Measurements from ENCODE around the gene ZSCAN5A.

The ZSCAN5A gene

DNA sequence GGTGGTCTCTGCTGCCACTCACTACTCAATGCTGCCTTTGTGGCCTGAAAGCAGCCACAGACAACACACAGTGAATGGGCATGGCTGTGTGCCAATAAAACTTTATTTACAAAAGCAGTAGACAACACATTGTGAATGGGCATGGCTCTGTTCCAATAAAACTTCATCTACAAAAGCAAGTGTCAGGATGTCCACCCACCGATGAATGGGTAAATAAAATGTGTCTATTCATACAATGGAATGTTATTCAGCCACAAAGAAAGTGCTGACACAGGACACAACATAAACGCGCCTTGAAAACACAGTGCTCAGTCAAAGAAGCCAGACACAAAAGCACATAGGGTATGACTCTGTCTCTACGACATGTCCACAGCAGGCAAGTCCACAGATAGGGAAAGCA is 20.1 kb downstream of the ZSCAN5A start:
- ChIA-PET POLR2A (no interaction called here), CTCF (interaction anchor here (0.6 to 1.0 kb wide), 3 partner anchors 19 to 1368 kb away, joined by 3 to 4 read pairs (median 3); no protein-coding TSS in a partner anchor)

DNA sequence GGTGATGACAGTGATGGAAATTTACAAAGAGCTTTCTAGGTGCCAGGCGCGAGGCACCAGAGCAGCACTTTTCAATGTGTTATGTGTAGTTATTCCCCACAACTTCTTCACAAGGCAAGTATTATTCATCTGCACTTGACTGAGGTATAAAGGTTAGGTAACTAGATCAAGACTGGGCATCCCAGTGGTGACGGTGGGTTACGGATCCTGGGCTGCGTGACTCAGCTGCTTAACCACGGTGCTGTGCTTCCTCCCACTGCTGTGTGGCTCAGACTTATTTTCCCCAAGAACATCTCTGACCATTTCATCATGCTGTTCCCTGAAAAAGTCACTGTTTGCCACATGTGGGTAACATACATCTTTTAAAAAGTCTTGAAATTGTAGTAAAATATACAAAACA is 22.8 kb downstream of the ZSCAN5A start:
- H3K9me3 ChIP-seq (ENCODE audit: control insufficient read depth, insufficient read depth, low read depth, low read length), result no peaks in the 10 kb centered on the region
- no peak overlapping the region for H3K4me3 ChIP-seq (ENCODE audit: low read depth, low read length)
- POLR2A ChIA-PET, result no interaction called here
- no peak overlapping the region for H3K27ac ChIP-seq (ENCODE audit: extremely low read depth, low read depth, low read length)
- H3K4me1 ChIP-seq (ENCODE audit: control insufficient read depth, insufficient read depth, low read length), result no peaks in the 10 kb centered on the region
- CTCF ChIA-PET, result no interaction called here
- peaks cover 0 to 12% of the 10 kb centered on the region in 2 experiments; a peak in 2 of 3 replicates for H3K36me3 ChIP-seq (ENCODE audit: control insufficient read depth in 2 of 2, insufficient read depth in 1 of 2, low read length in 2 of 2)
- no peak for TF ChIP-seq YY1 (tag by site-specific recombination; IDR thresholded peaks at IDR 0.05)
- no peak for TF ChIP-seq ZNF175 (tag by site-specific recombination; IDR thresholded peaks at IDR 0.05)
- no peak for TF ChIP-seq ZNF776 (tag by site-specific recombination; IDR thresholded peaks at IDR 0.05; ENCODE audit: borderline replicate concordance)
- TF ChIP-seq, protein P1, sequence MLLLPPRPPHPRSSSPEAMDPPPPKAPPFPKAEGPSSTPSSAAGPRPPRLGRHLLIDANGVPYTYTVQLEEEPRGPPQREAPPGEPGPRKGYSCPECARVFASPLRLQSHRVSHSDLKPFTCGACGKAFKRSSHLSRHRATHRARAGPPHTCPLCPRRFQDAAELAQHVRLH (tag by site-specific recombination; IDR thresholded peaks at IDR 0.05), result no peak
- no peak for TF ChIP-seq ZNF354C (tag by site-specific recombination; IDR thresholded peaks at IDR 0.05; ENCODE audit: borderline replicate concordance, low read depth)
- TF ChIP-seq EGR2 (tag by site-specific recombination; IDR thresholded peaks at IDR 0.05; ENCODE audit: low read depth), result no peak
- TF ChIP-seq ZNF211 (tag by site-specific recombination; IDR thresholded peaks at IDR 0.05; ENCODE audit: low read depth), result no peak
- TF ChIP-seq ZNF48 (tag by site-specific recombination; IDR thresholded peaks at IDR 0.05), result no peak
- TF ChIP-seq, protein P2, sequence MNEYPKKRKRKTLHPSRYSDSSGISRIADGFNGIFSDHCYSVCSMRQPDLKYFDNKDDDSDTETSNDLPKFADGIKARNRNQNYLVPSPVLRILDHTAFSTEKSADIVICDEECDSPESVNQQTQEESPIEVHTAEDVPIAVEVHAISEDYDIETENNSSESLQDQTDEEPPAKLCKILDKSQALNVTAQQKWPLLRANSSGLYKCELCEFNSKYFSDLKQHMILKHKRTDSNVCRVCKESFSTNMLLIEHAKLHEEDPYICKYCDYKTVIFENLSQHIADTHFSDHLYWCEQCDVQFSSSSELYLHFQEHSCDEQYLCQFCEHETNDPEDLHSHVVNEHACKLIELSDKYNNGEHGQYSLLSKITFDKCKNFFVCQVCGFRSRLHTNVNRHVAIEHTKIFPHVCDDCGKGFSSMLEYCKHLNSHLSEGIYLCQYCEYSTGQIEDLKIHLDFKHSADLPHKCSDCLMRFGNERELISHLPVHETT (tag by site-specific recombination; IDR thresholded peaks at IDR 0.05), result no peak
- TF ChIP-seq, protein P3, sequence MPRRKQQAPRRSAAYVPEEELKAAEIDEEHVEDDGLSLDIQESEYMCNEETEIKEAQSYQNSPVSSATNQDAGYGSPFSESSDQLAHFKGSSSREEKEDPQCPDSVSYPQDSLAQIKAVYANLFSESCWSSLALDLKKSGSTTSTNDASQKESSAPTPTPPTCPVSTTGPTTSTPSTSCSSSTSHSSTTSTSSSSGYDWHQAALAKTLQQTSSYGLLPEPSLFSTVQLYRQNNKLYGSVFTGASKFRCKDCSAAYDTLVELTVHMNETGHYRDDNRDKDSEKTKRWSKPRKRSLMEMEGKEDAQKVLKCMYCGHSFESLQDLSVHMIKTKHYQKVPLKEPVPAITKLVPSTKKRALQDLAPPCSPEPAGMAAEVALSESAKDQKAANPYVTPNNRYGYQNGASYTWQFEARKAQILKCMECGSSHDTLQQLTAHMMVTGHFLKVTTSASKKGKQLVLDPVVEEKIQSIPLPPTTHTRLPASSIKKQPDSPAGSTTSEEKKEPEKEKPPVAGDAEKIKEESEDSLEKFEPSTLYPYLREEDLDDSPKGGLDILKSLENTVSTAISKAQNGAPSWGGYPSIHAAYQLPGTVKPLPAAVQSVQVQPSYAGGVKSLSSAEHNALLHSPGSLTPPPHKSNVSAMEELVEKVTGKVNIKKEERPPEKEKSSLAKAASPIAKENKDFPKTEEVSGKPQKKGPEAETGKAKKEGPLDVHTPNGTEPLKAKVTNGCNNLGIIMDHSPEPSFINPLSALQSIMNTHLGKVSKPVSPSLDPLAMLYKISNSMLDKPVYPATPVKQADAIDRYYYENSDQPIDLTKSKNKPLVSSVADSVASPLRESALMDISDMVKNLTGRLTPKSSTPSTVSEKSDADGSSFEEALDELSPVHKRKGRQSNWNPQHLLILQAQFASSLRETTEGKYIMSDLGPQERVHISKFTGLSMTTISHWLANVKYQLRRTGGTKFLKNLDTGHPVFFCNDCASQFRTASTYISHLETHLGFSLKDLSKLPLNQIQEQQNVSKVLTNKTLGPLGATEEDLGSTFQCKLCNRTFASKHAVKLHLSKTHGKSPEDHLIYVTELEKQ (tag by site-specific recombination; IDR thresholded peaks at IDR 0.05; ENCODE audit: borderline replicate concordance), result no peak
- no peak for TF ChIP-seq HOXC10 (CRISPR knock-in tag; IDR thresholded peaks at IDR 0.05)
- no peak for TF ChIP-seq ZBTB17 (tag by site-specific recombination; IDR thresholded peaks at IDR 0.05)
- TF ChIP-seq SETDB1 (IDR thresholded peaks at IDR 0.05; ENCODE audit: insufficient read length, low read length), result no peak
- TF ChIP-seq, protein P4, sequence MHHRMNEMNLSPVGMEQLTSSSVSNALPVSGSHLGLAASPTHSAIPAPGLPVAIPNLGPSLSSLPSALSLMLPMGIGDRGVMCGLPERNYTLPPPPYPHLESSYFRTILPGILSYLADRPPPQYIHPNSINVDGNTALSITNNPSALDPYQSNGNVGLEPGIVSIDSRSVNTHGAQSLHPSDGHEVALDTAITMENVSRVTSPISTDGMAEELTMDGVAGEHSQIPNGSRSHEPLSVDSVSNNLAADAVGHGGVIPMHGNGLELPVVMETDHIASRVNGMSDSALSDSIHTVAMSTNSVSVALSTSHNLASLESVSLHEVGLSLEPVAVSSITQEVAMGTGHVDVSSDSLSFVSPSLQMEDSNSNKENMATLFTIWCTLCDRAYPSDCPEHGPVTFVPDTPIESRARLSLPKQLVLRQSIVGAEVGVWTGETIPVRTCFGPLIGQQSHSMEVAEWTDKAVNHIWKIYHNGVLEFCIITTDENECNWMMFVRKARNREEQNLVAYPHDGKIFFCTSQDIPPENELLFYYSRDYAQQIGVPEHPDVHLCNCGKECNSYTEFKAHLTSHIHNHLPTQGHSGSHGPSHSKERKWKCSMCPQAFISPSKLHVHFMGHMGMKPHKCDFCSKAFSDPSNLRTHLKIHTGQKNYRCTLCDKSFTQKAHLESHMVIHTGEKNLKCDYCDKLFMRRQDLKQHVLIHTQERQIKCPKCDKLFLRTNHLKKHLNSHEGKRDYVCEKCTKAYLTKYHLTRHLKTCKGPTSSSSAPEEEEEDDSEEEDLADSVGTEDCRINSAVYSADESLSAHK (tag by site-specific recombination; IDR thresholded peaks at IDR 0.05), result no peak
- TF ChIP-seq, protein P5, sequence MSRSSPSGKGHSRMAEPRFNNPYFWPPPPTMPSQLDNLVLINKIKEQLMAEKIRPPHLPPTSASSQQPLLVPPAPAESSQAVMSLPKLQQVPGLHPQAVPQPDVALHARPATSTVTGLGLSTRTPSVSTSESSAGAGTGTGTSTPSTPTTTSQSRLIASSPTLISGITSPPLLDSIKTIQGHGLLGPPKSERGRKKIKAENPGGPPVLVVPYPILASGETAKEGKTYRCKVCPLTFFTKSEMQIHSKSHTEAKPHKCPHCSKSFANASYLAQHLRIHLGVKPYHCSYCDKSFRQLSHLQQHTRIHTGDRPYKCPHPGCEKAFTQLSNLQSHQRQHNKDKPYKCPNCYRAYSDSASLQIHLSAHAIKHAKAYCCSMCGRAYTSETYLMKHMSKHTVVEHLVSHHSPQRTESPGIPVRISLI (tag by site-specific recombination; IDR thresholded peaks at IDR 0.05), result no peak
- TF ChIP-seq, protein P6, sequence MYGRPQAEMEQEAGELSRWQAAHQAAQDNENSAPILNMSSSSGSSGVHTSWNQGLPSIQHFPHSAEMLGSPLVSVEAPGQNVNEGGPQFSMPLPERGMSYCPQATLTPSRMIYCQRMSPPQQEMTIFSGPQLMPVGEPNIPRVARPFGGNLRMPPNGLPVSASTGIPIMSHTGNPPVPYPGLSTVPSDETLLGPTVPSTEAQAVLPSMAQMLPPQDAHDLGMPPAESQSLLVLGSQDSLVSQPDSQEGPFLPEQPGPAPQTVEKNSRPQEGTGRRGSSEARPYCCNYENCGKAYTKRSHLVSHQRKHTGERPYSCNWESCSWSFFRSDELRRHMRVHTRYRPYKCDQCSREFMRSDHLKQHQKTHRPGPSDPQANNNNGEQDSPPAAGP (tag by site-specific recombination; IDR thresholded peaks at IDR 0.05), result no peak

More for the DNA sequence above, 20.1 kb downstream of the ZSCAN5A start:
- TF ChIP-seq ZFP69B (tag by site-specific recombination; IDR thresholded peaks at IDR 0.05) (no peak), ZNF121 (tag by site-specific recombination; IDR thresholded peaks at IDR 0.05) (no peak), ZNF175 (tag by site-specific recombination; IDR thresholded peaks at IDR 0.05) (no peak), ZNF548 (tag by site-specific recombination; IDR thresholded peaks at IDR 0.05) (no peak), GLI4 (tag by site-specific recombination; IDR thresholded peaks at IDR 0.05) (no peak), ZNF521 (tag by site-specific recombination; IDR thresholded peaks at IDR 0.05) (no peak), ZNF707 (tag by site-specific recombination; IDR thresholded peaks at IDR 0.05) (no peak), ZNF37A (tag by site-specific recombination; IDR thresholded peaks at IDR 0.05) (no peak), ZNF394 (tag by site-specific recombination; IDR thresholded peaks at IDR 0.05; ENCODE audit: borderline replicate concordance) (no peak), ZNF146 (tag by site-specific recombination; IDR thresholded peaks at IDR 0.05) (no peak), ZNF776 (tag by site-specific recombination; IDR thresholded peaks at IDR 0.05; ENCODE audit: borderline replicate concordance) (no peak), ZNF747 (tag by site-specific recombination; IDR thresholded peaks at IDR 0.05) (no peak)
- TF ChIP-seq, protein P7, sequence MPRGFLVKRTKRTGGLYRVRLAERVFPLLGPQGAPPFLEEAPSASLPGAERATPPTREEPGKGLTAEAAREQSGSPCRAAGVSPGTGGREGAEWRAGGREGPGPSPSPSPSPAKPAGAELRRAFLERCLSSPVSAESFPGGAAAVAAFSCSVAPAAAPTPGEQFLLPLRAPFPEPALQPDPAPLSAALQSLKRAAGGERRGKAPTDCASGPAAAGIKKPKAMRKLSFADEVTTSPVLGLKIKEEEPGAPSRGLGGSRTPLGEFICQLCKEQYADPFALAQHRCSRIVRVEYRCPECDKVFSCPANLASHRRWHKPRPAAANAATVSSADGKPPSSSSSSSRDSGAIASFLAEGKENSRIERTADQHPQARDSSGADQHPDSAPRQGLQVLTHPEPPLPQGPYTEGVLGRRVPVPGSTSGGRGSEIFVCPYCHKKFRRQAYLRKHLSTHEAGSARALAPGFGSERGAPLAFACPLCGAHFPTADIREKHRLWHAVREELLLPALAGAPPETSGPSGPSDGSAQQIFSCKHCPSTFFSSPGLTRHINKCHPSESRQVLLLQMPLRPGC (tag by site-specific recombination; IDR thresholded peaks at IDR 0.05), result no peak
- peaks cover 0 to 12% of the 10 kb centered on the region in 2 experiments; a peak in 2 of 3 replicates for H3K36me3 ChIP-seq (ENCODE audit: control insufficient read depth in 2 of 2, insufficient read depth in 1 of 2, low read length in 2 of 2)
- no peaks in the 10 kb centered on the region for H3K9me3 ChIP-seq (ENCODE audit: control insufficient read depth, insufficient read depth, low read depth, low read length)
- no peak overlapping the region for H3K4me3 ChIP-seq (ENCODE audit: low read depth, low read length)
- H3K4me1 ChIP-seq (ENCODE audit: control insufficient read depth, insufficient read depth, low read length), result no peaks in the 10 kb centered on the region
- H3K27ac ChIP-seq (ENCODE audit: extremely low read depth, low read depth, low read length), result no peak overlapping the region
